ENCODE results near the gene HSP90B1.

HSP90B1 gene

GRCh38 chr12:103908877-103909276, 21.3 kb upstream of the HSP90B1 start:
- H3K27ac ChIP-seq (ENCODE audit: low read depth, low read length) = no peak overlapping the region
- no peaks in the 10 kb centered on the region for H3K36me3 ChIP-seq (ENCODE audit: control insufficient read depth, insufficient read depth, low read length)
- no peaks in the 10 kb centered on the region for H3K27me3 ChIP-seq (ENCODE audit: control insufficient read depth, insufficient read depth, low read length)
- H3K4me1 ChIP-seq (ENCODE audit: control insufficient read depth, insufficient read depth, low read length) = no peaks in the 10 kb centered on the region
- no peak overlapping the region for H3K4me3 ChIP-seq (ENCODE audit: low read length)
- no peak overlapping the region for H3K9ac ChIP-seq (ENCODE audit: low read length)

DNA sequence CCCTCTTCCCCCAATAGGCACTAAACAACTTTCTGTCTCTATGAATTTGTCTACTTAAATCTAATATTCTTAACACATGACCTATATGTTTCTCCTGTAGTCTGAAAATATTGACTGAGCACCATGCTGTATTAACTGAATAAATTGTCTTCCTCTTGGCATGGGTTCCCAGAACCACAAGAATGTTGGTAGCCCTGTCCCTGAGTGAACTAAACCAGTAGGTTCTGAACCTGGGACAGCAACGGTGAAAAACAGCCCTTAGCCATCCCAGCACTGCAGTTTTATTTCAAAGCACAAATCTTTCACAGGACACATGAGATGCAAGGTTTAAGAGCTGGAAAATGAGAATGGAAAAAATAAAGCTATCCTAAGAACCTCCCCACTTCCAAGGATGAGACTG, 20.4 kb upstream of the HSP90B1 start:
- Histone ChIP-seq H3K27ac (ENCODE audit: low read depth, low read length) (no peak overlapping the region), H3K4me3 (ENCODE audit: low read length) (no peak overlapping the region), H3K27me3 (ENCODE audit: control insufficient read depth, insufficient read depth, low read length) (no peaks in the 10 kb centered on the region), H3K4me1 (ENCODE audit: control insufficient read depth, insufficient read depth, low read length) (no peaks in the 10 kb centered on the region), H3K36me3 (ENCODE audit: control insufficient read depth, insufficient read depth, low read length) (no peaks in the 10 kb centered on the region), H3K9ac (ENCODE audit: low read length) (no peak overlapping the region)

DNA sequence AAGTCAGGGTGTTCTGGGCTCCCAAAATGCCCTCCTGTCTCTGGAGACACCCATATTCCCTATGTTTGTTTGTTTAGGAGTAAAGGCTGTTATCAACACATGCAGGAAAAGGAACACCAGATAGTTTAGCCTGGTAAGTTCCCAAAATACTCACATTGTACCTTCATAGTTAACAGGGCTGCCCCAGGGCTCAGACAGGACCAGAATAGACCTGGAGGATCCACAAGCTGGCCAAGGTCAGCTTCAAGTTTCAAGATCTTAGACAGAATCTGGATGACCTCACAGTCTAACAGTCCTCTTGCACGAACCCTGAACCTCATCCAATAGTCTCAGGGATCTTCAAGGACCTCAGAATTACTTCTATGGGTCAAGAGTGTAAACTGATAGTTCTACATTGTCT, 18.1 kb upstream of the HSP90B1 start:
- Histone ChIP-seq H3K27ac (ENCODE audit: low read depth, low read length) (no peak overlapping the region), H3K9ac (ENCODE audit: low read length) (no peak overlapping the region), H3K36me3 (ENCODE audit: control insufficient read depth, insufficient read depth, low read length) (no peaks in the 10 kb centered on the region), H3K27me3 (ENCODE audit: control insufficient read depth, insufficient read depth, low read length) (no peaks in the 10 kb centered on the region), H3K4me1 (ENCODE audit: control insufficient read depth, insufficient read depth, low read length) (no peaks in the 10 kb centered on the region), H3K4me3 (ENCODE audit: low read length) (no peak overlapping the region)

GRCh38 chr12:103913100-103913499, 17.1 kb upstream of the HSP90B1 start:
- Histone ChIP-seq H3K27me3 (ENCODE audit: control insufficient read depth, insufficient read depth, low read length) (no peaks in the 10 kb centered on the region), H3K4me1 (ENCODE audit: control insufficient read depth, insufficient read depth, low read length) (no peaks in the 10 kb centered on the region)

GRCh38 chr12:103915306-103915705, 14.9 kb upstream of the HSP90B1 start:
- Histone ChIP-seq H3K9ac (ENCODE audit: low read length) (no peak overlapping the region), H3K27me3 (ENCODE audit: control insufficient read depth, insufficient read depth, low read length) (no peaks in the 10 kb centered on the region), H3K27ac (ENCODE audit: low read depth, low read length) (no peak overlapping the region), H3K4me1 (ENCODE audit: control insufficient read depth, insufficient read depth, low read length) (no peaks in the 10 kb centered on the region), H3K36me3 (ENCODE audit: control insufficient read depth, insufficient read depth, low read length) (no peaks in the 10 kb centered on the region), H3K4me3 (ENCODE audit: low read length) (no peak overlapping the region)

More at GRCh38 chr12:103913100-103913499, 17.1 kb upstream of the HSP90B1 start:
- no peak overlapping the region for H3K27ac ChIP-seq (ENCODE audit: low read depth, low read length)
- H3K4me3 ChIP-seq (ENCODE audit: low read length) = no peak overlapping the region
- no peaks in the 10 kb centered on the region for H3K36me3 ChIP-seq (ENCODE audit: control insufficient read depth, insufficient read depth, low read length)
- no peak overlapping the region for H3K9ac ChIP-seq (ENCODE audit: low read length)

- H3K36me3 ChIP-seq (ENCODE audit: control insufficient read depth, insufficient read depth, low read length) = no peaks in the 10 kb centered on the region
Observed at GRCh38 chr12:103917873-103918272, 12.3 kb upstream of the HSP90B1 start.

GRCh38 chr12:103924761-103925641, 5.2 kb upstream of the HSP90B1 start:
- Histone ChIP-seq H3K27ac (ENCODE audit: low read depth, low read length) (no peak overlapping the region), H3K27me3 (ENCODE audit: control insufficient read depth, insufficient read depth, low read length) (no peaks in the 10 kb centered on the region), H3K4me1 (ENCODE audit: control insufficient read depth, insufficient read depth, low read length) (peaks cover 3% of the 10 kb centered on the region), H3K36me3 (ENCODE audit: control insufficient read depth, insufficient read depth, low read length) (no peaks in the 10 kb centered on the region), H3K9ac (ENCODE audit: low read length) (no peak overlapping the region), H3K4me3 (ENCODE audit: low read length) (no peak overlapping the region)

More at GRCh38 chr12:103917873-103918272, 12.3 kb upstream of the HSP90B1 start:
- Histone ChIP-seq H3K27ac (ENCODE audit: low read depth, low read length) (no peak overlapping the region), H3K9ac (ENCODE audit: low read length) (no peak overlapping the region), H3K4me3 (ENCODE audit: low read length) (no peak overlapping the region), H3K27me3 (ENCODE audit: control insufficient read depth, insufficient read depth, low read length) (no peaks in the 10 kb centered on the region), H3K4me1 (ENCODE audit: control insufficient read depth, insufficient read depth, low read length) (no peaks in the 10 kb centered on the region)

DNA sequence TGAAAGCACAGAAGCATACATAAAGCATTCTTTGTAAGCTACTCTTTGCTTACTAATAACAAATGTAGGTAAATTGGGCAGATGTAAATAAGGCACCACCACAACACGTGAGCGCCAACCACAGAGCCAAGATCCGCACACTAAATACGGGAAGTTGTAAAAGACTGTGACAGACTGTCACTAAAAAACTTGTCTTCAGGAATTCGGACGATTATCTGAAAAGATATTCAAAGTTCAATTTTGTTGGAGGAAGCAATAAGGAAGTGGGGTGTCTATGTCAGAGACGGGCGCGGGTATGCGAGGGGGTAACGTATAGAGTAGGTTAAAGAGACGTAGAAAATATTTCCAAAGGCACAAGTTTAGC, 1.5 kb upstream of the HSP90B1 start:
- Histone ChIP-seq H3K4me1 (ENCODE audit: control insufficient read depth, insufficient read depth, low read length) (peaks cover 23% of the 10 kb centered on the region), H3K27ac (ENCODE audit: low read depth, low read length) (peak overlapping the region; percentile 97), H3K27me3 (ENCODE audit: control insufficient read depth, insufficient read depth, low read length) (no peaks in the 10 kb centered on the region), H3K4me3 (ENCODE audit: low read length) (peak overlapping the region; percentile 91), H3K9ac (ENCODE audit: low read length) (peak overlapping the region; percentile 81), H3K36me3 (ENCODE audit: control insufficient read depth, insufficient read depth, low read length) (no peaks in the 10 kb centered on the region)

DNA sequence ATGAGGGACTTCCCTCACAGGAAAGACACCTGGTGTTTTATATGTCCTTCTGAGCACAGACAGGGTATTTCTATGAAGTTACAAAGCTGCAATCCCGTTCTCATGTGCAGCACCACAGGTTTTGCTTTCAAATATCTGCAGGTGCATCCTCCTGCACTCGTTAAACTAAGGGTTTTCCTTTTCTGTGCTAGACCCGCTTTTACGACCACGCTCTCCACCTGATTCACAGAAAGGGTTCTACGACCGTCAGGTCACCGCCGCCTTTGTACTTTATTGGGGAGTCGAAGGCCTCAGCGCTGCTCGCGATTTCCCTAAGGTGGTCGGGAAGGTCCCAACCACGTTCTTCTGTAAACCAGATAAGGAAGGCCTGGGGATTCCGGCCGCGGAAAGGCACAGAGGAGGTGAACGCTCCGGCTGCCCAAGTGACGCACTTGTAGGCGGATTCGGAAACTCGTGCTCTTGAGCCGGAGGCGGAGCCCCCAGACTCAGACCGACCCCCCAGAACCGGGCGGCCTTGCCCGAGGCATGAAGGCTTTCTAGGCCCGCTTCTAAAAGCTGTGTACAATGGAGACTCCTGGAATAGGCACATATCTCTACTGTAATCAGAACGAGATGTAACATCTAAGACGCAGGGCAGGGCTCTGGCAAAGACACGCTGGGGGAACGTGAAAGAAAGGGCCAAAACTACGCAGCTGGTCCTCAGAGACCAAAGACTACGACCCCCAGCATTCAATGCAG, 995 bp upstream of the HSP90B1 start:
- peaks cover 24% of the 10 kb centered on the region for H3K4me1 ChIP-seq (ENCODE audit: control insufficient read depth, insufficient read depth, low read length)
- H3K4me3 ChIP-seq (ENCODE audit: low read length) = peak overlapping the region; percentile 91
- peak overlapping the region; percentile 97 for H3K27ac ChIP-seq (ENCODE audit: low read depth, low read length)
- H3K9ac ChIP-seq (ENCODE audit: low read length) = peak overlapping the region; percentile 81
- H3K36me3 ChIP-seq (ENCODE audit: control insufficient read depth, insufficient read depth, low read length) = no peaks in the 10 kb centered on the region
- no peaks in the 10 kb centered on the region for H3K27me3 ChIP-seq (ENCODE audit: control insufficient read depth, insufficient read depth, low read length)

- no peaks in the 10 kb centered on the region for H3K27me3 ChIP-seq (ENCODE audit: control insufficient read depth, insufficient read depth, low read length)
- peak overlapping the region; percentile 97 for H3K27ac ChIP-seq (ENCODE audit: low read depth, low read length)
- no peak overlapping the region for H3K9ac ChIP-seq (ENCODE audit: low read length)
- peaks cover 26% of the 10 kb centered on the region for H3K4me1 ChIP-seq (ENCODE audit: control insufficient read depth, insufficient read depth, low read length)
- peaks cover 4% of the 10 kb centered on the region for H3K36me3 ChIP-seq (ENCODE audit: control insufficient read depth, insufficient read depth, low read length)
- peak overlapping the region; percentile 91 for H3K4me3 ChIP-seq (ENCODE audit: low read length)
Observed at GRCh38 chr12:103929784-103930033, 501 bp upstream of the HSP90B1 start.

DNA sequence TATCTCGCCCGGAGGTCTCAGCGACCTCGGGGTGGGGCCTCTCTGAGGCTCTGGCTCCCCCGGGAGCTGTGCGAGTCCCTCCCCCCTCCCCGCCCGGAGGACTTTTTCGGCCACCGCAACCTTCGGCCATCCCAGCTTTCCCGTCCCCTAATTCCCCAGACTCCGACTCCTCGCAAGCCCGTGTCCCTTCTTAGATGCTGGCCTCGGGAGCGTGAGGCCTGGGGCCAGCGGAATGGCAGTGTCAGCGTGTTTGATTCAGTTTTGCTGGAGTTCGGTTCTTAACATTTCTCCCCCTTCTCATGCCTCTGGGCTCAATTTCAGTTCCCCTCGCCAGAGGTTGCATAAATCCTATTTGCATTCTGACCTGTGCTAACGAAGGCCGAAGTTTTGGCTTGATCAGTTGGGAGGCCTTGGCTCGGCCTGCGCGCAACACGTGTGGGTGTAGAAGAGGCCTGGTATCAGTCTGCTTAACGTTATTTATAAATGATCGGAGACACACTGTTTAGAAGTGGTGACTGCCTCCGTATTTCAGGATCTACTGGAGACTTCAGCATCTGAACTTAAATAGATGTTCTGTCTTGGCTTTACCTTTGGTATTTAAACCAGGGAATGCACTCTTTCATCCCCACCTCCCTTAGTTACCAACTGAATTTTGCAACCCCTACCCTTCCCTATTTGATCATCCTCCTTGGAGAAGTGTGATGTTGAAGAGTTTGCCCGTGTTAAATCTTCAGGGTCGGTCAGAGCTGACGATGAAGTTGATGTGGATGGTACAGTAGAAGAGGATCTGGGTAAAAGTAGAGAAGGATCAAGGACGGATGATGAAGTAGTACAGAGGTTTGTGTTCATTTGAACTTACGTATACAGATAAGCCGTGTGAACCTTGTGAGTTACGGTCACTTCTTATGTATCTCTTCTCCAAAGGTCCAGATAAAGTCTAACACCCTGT, 851 bp downstream of the HSP90B1 start:
- peaks cover 13% of the 10 kb centered on the region for H3K36me3 ChIP-seq (ENCODE audit: control insufficient read depth, insufficient read depth, low read length)
- peaks cover 26% of the 10 kb centered on the region for H3K4me1 ChIP-seq (ENCODE audit: control insufficient read depth, insufficient read depth, low read length)
- H3K9ac ChIP-seq (ENCODE audit: low read length) = peak overlapping the region; percentile 34

GRCh38 chr12:103933237-103933636, 3.0 kb downstream of the HSP90B1 start:
- peaks cover 25% of the 10 kb centered on the region for H3K36me3 ChIP-seq (ENCODE audit: control insufficient read depth, insufficient read depth, low read length)
- no peak overlapping the region for H3K27ac ChIP-seq (ENCODE audit: low read depth, low read length)
- peaks cover 26% of the 10 kb centered on the region for H3K4me1 ChIP-seq (ENCODE audit: control insufficient read depth, insufficient read depth, low read length)
- H3K27me3 ChIP-seq (ENCODE audit: control insufficient read depth, insufficient read depth, low read length) = no peaks in the 10 kb centered on the region
- H3K4me3 ChIP-seq (ENCODE audit: low read length) = no peak overlapping the region
- H3K9ac ChIP-seq (ENCODE audit: low read length) = no peak overlapping the region

More for the DNA sequence above, 851 bp downstream of the HSP90B1 start:
- H3K27ac ChIP-seq (ENCODE audit: low read depth, low read length) = peak overlapping the region; percentile 92
- H3K27me3 ChIP-seq (ENCODE audit: control insufficient read depth, insufficient read depth, low read length) = no peaks in the 10 kb centered on the region
- H3K4me3 ChIP-seq (ENCODE audit: low read length) = peak overlapping the region; percentile 79
